ENCODE results near the gene DNAJC18.

DNA sequence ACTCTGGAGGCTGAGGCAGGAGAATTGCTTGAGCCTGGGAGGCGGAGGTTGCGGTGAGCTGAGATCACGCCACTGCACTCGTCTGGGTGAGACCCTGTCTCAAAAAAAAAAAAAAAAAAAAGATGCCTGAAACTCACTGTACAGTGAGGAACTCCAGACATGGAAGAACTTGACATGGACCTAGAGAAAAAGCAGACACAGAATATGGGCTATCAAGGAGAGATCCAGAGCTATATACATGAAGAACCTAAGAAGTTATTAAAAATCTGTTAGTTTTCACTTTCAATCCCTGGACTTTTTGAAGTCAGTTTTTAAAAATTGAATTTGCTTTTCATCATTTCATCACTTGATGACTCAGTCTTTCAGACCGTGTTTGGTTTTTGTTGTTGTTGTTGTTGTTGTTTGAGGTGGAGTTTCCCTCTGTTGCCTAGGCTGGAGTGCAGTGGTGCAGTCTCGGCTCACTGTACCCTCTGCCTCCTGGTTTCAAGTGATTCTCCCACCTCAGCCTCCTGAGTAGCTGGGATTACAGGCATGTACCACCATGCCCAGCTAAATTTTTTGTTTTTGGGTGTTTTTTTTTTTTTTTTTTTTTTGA, 77.4 kb downstream of the DNAJC18 start:
- TF ChIP-seq, protein P1, sequence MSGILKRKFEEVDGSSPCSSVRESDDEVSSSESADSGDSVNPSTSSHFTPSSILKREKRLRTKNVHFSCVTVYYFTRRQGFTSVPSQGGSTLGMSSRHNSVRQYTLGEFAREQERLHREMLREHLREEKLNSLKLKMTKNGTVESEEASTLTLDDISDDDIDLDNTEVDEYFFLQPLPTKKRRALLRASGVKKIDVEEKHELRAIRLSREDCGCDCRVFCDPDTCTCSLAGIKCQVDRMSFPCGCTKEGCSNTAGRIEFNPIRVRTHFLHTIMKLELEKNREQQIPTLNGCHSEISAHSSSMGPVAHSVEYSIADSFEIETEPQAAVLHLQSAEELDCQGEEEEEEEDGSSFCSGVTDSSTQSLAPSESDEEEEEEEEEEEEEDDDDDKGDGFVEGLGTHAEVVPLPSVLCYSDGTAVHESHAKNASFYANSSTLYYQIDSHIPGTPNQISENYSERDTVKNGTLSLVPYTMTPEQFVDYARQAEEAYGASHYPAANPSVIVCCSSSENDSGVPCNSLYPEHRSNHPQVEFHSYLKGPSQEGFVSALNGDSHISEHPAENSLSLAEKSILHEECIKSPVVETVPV (CRISPR knock-in tag; IDR thresholded peaks at IDR 0.05): no peak
- TF ChIP-seq GLIS3 (CRISPR knock-in tag; IDR thresholded peaks at IDR 0.05): no peak
- TF ChIP-seq, protein P2, sequence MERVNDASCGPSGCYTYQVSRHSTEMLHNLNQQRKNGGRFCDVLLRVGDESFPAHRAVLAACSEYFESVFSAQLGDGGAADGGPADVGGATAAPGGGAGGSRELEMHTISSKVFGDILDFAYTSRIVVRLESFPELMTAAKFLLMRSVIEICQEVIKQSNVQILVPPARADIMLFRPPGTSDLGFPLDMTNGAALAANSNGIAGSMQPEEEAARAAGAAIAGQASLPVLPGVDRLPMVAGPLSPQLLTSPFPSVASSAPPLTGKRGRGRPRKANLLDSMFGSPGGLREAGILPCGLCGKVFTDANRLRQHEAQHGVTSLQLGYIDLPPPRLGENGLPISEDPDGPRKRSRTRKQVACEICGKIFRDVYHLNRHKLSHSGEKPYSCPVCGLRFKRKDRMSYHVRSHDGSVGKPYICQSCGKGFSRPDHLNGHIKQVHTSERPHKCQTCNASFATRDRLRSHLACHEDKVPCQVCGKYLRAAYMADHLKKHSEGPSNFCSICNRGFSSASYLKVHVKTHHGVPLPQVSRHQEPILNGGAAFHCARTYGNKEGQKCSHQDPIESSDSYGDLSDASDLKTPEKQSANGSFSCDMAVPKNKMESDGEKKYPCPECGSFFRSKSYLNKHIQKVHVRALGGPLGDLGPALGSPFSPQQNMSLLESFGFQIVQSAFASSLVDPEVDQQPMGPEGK (CRISPR knock-in tag; IDR thresholded peaks at IDR 0.05; ENCODE audit: borderline replicate concordance): no peak
- no peak for TF ChIP-seq ZNF565 (CRISPR knock-in tag; conservative IDR thresholded peaks at IDR 0.05; ENCODE audit: low read depth)
- TF ChIP-seq ARNTL (CRISPR knock-in tag; IDR thresholded peaks at IDR 0.05; ENCODE audit: borderline replicate concordance, low read depth): no peak
- no peak for TF ChIP-seq ESRRG (CRISPR knock-in tag; IDR thresholded peaks at IDR 0.05)
- no peak for TF ChIP-seq ZNF8 (CRISPR knock-in tag; IDR thresholded peaks at IDR 0.05)
- no peak for TF ChIP-seq TCF4 (CRISPR knock-in tag; IDR thresholded peaks at IDR 0.05; ENCODE audit: borderline replicate concordance)
- TF ChIP-seq TOX (CRISPR knock-in tag; IDR thresholded peaks at IDR 0.05; ENCODE audit: borderline replicate concordance): no peak
